ENCODE data around the gene ARHGAP28. TPM values are rescaled to one million over a fixed set of nuclear protein-coding genes. Genes with fewer than 3 reads are reported as not detected.
A peak's percentile ranks its signal among the peaks of the same experiment; 100 is the strongest.

The ARHGAP28 gene
- total RNA-seq, 6 donors from 2014 or later: 4.1 to 18.9 (median 11.3) TPM

DNA sequence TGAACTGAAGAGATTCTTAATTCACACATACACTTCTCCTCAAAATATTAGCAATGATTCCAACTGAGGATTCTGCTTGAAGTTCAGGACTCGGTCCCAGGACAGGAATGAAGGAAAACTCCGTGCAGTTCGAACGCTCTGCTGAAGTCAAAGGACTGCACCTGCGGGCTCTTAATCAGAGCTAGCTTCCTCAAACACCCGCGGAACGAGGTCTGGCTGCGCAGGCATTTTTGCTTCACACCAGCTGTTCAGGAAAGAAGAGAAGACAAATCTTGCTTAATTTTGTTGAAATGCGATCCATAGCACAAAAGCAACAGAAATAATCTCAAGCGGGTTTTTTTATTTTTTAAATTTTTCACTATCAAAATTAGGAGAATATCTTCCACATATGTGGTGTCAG is 212.5 kb downstream of the ARHGAP28 start:
- Histone ChIP-seq H3K27me3 (no peaks in the 10 kb centered on the region), H3K9me3 (no peaks in the 10 kb centered on the region), H3K27ac (no peak overlapping the region), H3K4me1 (no peaks in the 10 kb centered on the region), H3K4me3 (no peak overlapping the region), H3K36me3 (no peaks in the 10 kb centered on the region)
- no peak for ATAC-seq (ENCODE audit: low FRiP score in 2 of 2)
- 63 to 73% methylated on average over 11 of the region's 11 CpGs for WGBS, 2 donors
- no peak for TF ChIP-seq POLR2A (IDR thresholded peaks at IDR 0.05)
- no peak for TF ChIP-seq CTCF (IDR thresholded peaks at IDR 0.05)
- no peak for TF ChIP-seq EP300 (IDR thresholded peaks at IDR 0.05)
- TF ChIP-seq POLR2AphosphoS5 (IDR thresholded peaks at IDR 0.05): no peak
- no peak for DNase-seq

DNA sequence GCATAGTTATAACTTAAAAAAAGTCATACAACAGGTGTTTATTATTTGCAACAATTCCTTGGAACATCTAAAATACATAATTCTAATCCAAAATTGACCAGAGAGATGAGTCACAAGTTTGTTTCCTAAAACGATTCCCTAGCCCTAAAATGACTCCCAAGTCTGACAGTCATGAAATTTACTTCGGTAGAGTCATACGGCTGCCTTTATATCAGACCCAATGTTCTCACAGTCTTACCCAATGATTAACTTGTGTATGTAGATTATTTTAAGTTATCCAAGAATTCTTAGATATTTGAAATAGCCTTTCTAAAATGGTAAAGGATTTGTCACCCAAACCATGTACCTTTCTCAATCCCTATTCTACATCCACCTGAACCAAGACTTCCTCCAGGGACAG is 213.2 kb downstream of the ARHGAP28 start:
- DNase-seq: no peak
- TF ChIP-seq CTCF (IDR thresholded peaks at IDR 0.05): no peak
- no peak for TF ChIP-seq POLR2A (IDR thresholded peaks at IDR 0.05)
- TF ChIP-seq EP300 (IDR thresholded peaks at IDR 0.05): no peak
- TF ChIP-seq POLR2AphosphoS5 (IDR thresholded peaks at IDR 0.05): no peak
- no peak overlapping the region for H3K27ac ChIP-seq
- H3K27me3 ChIP-seq: no peaks in the 10 kb centered on the region
- ATAC-seq (ENCODE audit: low FRiP score in 2 of 2): no peak
- H3K9me3 ChIP-seq: no peaks in the 10 kb centered on the region
- 90 to 91% methylated on average over 3 of the region's 3 CpGs for WGBS, 2 donors
- no peak overlapping the region for H3K4me3 ChIP-seq
- H3K36me3 ChIP-seq: no peaks in the 10 kb centered on the region
- no peaks in the 10 kb centered on the region for H3K4me1 ChIP-seq

DNA sequence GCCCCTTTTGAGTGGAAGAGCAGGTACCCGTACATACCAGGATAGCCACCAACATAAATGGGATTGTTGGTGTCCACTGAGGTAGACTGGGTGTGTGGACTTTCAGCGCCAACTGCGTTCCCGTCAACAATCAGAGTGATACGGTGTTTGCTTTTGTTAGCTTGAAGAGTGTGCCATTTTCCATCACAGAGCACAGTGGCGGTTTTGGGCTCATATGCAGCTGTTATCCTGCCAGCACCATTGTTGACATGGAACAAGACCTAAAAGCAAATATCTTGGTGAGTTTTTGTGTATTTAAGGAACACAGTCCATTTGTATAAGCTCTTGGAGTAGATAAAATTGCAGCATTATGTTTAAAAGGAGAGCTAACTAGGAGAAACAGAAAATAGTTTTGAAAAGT is 213.6 kb downstream of the ARHGAP28 start:
- H3K4me1 ChIP-seq: no peaks in the 10 kb centered on the region
- DNase-seq (no peak), ATAC-seq (ENCODE audit: low FRiP score in 2 of 2) (no peak)
- H3K27me3 ChIP-seq: no peaks in the 10 kb centered on the region
- H3K4me3 ChIP-seq: no peak overlapping the region
- H3K27ac ChIP-seq: no peak overlapping the region
- no peaks in the 10 kb centered on the region for H3K36me3 ChIP-seq
- no peak for TF ChIP-seq CTCF (IDR thresholded peaks at IDR 0.05)
- TF ChIP-seq EP300 (IDR thresholded peaks at IDR 0.05): no peak
- no peak for TF ChIP-seq POLR2AphosphoS5 (IDR thresholded peaks at IDR 0.05)
- no peak for TF ChIP-seq POLR2A (IDR thresholded peaks at IDR 0.05)
- no peaks in the 10 kb centered on the region for H3K9me3 ChIP-seq
- WGBS, 2 donors: 69 to 76% methylated on average over 6 of the region's 6 CpGs

DNA sequence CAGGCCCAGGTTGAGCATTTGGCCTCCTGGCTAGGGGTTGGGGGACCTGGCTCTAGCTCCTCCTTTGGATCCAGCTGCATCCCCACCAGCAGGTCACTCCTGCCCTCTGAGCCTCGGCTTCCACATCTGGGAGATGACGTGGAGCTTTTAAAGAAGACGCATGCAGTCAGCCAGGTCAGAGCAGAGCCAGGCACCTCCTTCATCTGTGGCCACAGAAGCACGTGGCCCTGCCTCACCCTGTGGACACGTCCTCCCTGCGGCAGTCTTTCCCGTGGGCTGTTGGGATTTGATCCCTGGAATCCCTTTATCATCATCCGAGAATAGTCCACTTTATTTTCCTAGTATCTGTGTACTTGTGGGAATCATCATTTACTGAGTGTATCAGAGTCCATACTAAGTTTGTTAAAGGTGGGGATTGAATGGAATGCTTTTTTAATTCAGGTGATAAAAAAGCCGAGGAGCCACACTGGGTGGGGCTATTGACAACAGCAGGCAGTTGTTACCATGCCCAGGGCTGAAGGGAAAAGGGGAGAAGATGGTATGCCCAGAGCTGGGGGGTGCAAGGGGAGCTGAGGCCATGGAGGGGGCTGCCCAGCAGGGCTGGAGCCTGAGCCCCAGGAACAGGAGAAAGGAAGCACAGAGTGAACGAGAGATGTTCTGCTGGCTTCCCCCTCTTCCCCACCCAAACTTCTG is 218.0 kb downstream of the ARHGAP28 start:
- ATAC-seq (ENCODE audit: low FRiP score in 2 of 2): no peak
- Histone ChIP-seq H3K9me3 (no peaks in the 10 kb centered on the region), H3K36me3 (no peaks in the 10 kb centered on the region), H3K4me3 (no peak overlapping the region), H3K27me3 (no peaks in the 10 kb centered on the region), H3K27ac (no peak overlapping the region), H3K4me1 (no peaks in the 10 kb centered on the region)
- TF ChIP-seq CTCF (IDR thresholded peaks at IDR 0.05): no peak
- TF ChIP-seq EP300 (IDR thresholded peaks at IDR 0.05): no peak
- TF ChIP-seq POLR2A (IDR thresholded peaks at IDR 0.05): no peak
- no peak for TF ChIP-seq POLR2AphosphoS5 (IDR thresholded peaks at IDR 0.05)
- peak in 1 of 2 donors; percentile 17 for DNase-seq
- 74 to 90% methylated on average over 10 of the region's 10 CpGs for WGBS, 2 donors

All from upper lobe of left lung (tissue), 6 donors.